HL-60 (cell line): Measurements from ENCODE around the gene LCOR.

Source experiments
- DNase-seq, 2 experiments: peaks; one replicate each; pipeline ENCODE4 v3.0.0-alpha.2; 2010 to 2020; ENCODE audit warnings: low read depth in 1 of 2, low spot score in 1 of 2
- H3K27ac ChIP-seq: fragments of 250-450 bp; sonication (Bioruptor Pico); replicated peaks from 2 replicates; pipeline ENCODE4 v1.5.1; 2020; ENCODE audit warnings: mild to moderate bottlenecking, moderate library complexity
- H3K27me3 ChIP-seq: fragments of 250-450 bp; sonication (Bioruptor Pico); 2 replicates; pipeline ENCODE4 v1.5.1; 2021; ENCODE audit warnings: mild to moderate bottlenecking, moderate library complexity; ENCODE audit not compliant: insufficient read depth, poor library complexity, severe bottlenecking
- H3K4me3 ChIP-seq: replicated peaks from 2 replicates; pipeline ENCODE4 v1.5.1; 2011; ENCODE audit warnings: mild to moderate bottlenecking, control low read depth, low read length; ENCODE audit not compliant: insufficient read depth
- GABPA ChIP-seq: IDR thresholded peaks from 2 replicates; pipeline ENCODE4 v1.6.1; 2012; ENCODE audit warnings: low read depth
- POLR2AphosphoS5 ChIP-seq: IDR thresholded peaks from 2 replicates; pipeline ENCODE4 v1.6.1; 2012; ENCODE audit warnings: low read depth
- SPI1 ChIP-seq: IDR thresholded peaks from 2 replicates; pipeline ENCODE4 v1.6.1; 2012; ENCODE audit warnings: low read depth, mild to moderate bottlenecking, borderline replicate concordance
- long read RNA-seq: library from polyadenylated mRNA; unstranded; transcript quantifications from one replicate; pipeline ENCODE4 v2.0.0, GENCODE V29; 2020
- TF ChIP-seq, protein P1 (sequence below): IDR thresholded peaks from 2 replicates; pipeline ENCODE4 v1.6.1; 2012; ENCODE audit warnings: low read depth; ENCODE audit not compliant: insufficient replicate concordance
- TF ChIP-seq, protein P2 (sequence below): IDR thresholded peaks from one replicate; pipeline ENCODE4 v1.5.1; 2011; ENCODE audit warnings: low read length, control low read depth, inconsistent platforms; ENCODE audit not compliant: insufficient read depth

The LCOR gene
- long read RNA-seq, full-length matches to known transcripts, result 16 of 60 reads
- long read RNA-seq, partial matches to known transcripts, result 6 of 60 reads
- long read RNA-seq, other reads (novel, unspliced or antisense), result 38 of 60 reads

DNA sequence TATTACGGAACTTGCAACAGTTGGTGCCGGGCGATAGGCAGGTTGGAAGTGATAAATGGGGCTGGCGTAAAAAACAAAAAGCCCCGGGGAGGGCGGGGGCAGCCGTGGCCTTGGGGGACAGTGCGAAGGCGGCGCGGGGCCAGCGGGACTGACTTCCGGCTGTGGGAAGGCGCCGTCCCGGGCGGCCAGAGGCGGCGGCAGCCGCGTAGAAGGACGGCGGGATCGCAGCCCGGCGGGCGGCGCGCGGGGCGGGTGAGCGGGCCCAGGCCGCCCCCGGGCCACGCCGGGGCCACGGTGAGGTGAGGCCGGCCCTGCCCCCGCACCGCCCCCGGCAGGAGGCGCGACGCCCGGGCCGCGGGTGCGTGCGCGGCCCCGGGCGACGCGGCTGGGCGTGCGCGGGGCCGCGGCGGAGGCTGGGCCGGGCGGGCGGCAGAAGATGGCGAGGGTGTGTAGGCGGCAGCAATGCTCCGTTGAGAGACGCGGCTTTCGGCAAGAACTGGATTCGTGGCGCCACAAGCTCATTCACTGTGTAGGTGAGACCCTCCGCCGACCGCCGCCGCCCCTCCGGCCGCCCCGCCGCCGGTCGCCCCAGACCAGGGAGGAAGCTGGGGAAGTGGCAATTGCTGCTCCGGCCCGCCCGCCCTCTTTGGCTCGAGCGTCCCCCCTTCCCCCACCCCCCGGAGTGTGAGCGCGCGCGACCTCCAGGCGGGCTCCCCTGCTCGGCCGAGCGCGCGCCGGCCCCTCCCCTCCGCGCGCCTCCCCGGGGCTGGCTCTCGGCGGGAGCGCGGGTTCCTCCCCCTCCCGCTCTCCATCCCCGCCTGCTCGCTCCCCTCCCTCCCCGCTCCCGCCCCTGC, at the start of gene LCOR:
Gene LCOR, plus strand, starts transcription at position 432 of the 854 bp plus-strand sequence. CDS start 116,760 bp downstream, outside the sequence.
- DNase-seq, result peak; percentile 81 to 91
- peak within 1 kb of the TSS; percentile 84 for H3K27ac ChIP-seq
- TF ChIP-seq GABPA, result 0 out of 2 replicates have a peak, but pooled peaks have one; percentile 26
- peak; percentile 77 for TF ChIP-seq POLR2AphosphoS5
- TF ChIP-seq SPI1, result peak; percentile 28; the same call in 1 of the 2 replicates
- TF ChIP-seq, protein P1, sequence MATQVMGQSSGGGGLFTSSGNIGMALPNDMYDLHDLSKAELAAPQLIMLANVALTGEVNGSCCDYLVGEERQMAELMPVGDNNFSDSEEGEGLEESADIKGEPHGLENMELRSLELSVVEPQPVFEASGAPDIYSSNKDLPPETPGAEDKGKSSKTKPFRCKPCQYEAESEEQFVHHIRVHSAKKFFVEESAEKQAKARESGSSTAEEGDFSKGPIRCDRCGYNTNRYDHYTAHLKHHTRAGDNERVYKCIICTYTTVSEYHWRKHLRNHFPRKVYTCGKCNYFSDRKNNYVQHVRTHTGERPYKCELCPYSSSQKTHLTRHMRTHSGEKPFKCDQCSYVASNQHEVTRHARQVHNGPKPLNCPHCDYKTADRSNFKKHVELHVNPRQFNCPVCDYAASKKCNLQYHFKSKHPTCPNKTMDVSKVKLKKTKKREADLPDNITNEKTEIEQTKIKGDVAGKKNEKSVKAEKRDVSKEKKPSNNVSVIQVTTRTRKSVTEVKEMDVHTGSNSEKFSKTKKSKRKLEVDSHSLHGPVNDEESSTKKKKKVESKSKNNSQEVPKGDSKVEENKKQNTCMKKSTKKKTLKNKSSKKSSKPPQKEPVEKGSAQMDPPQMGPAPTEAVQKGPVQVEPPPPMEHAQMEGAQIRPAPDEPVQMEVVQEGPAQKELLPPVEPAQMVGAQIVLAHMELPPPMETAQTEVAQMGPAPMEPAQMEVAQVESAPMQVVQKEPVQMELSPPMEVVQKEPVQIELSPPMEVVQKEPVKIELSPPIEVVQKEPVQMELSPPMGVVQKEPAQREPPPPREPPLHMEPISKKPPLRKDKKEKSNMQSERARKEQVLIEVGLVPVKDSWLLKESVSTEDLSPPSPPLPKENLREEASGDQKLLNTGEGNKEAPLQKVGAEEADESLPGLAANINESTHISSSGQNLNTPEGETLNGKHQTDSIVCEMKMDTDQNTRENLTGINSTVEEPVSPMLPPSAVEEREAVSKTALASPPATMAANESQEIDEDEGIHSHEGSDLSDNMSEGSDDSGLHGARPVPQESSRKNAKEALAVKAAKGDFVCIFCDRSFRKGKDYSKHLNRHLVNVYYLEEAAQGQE, result no peak
- TF ChIP-seq, protein P2, sequence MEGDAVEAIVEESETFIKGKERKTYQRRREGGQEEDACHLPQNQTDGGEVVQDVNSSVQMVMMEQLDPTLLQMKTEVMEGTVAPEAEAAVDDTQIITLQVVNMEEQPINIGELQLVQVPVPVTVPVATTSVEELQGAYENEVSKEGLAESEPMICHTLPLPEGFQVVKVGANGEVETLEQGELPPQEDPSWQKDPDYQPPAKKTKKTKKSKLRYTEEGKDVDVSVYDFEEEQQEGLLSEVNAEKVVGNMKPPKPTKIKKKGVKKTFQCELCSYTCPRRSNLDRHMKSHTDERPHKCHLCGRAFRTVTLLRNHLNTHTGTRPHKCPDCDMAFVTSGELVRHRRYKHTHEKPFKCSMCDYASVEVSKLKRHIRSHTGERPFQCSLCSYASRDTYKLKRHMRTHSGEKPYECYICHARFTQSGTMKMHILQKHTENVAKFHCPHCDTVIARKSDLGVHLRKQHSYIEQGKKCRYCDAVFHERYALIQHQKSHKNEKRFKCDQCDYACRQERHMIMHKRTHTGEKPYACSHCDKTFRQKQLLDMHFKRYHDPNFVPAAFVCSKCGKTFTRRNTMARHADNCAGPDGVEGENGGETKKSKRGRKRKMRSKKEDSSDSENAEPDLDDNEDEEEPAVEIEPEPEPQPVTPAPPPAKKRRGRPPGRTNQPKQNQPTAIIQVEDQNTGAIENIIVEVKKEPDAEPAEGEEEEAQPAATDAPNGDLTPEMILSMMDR, result no peak
- H3K27me3 ChIP-seq, result no peaks in the 10 kb centered on the region
- H3K4me3 ChIP-seq, result peak within 1 kb of the TSS; percentile 95

DNA sequence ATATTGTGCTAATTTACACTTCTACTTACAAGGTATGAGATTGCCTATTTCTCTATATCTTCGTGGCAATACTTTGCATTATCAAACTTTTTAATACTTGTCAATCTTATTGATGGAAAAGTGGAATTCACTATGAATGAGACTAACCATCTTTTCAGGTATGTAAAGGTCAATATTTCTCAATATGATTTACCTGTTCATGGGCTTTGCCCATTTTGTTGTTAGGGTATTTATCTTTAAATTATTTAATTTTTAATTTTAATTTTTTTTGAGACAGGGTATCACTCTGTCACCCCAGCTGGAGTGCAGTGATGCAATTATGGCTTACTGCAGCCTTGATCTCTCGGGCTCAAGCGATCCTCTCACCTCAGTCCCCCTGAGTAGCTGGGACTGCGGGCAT, 47.8 kb upstream of the LCOR start:
- no peak for TF ChIP-seq POLR2AphosphoS5
- TF ChIP-seq SPI1, result no peak
- TF ChIP-seq GABPA, result no peak
- TF ChIP-seq, protein P2, result no peak
- TF ChIP-seq, protein P1, result no peak
- no peak for DNase-seq
- no peak overlapping the region for H3K4me3 ChIP-seq
- no peak overlapping the region for H3K27ac ChIP-seq
- no peaks in the 10 kb centered on the region for H3K27me3 ChIP-seq

DNA sequence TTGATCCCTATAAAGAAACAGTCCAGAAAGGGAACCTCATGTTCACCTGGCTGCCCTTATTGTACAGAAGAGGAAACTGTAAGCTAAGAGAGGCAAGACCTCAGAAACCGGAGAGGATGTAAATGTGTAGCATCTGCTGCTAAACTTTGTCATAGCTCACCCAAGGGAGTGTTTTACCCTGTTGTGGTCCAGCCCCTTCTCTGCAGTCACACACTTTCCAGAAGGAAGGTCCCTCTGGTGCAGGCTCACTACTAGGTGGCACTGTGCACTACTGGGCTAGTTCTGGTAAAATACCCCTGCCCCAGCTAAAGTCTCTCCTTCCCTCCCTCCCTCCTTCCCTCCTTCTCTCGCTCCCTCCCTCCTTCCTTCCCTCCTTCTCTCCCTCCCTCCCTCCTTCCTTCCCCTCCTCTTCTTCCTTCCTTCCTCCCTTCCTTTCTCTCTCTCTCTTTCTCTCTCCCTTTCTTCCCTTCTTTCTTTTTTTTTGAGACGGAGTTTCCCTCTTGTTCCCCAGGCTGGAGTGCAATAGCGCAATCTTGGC, 42.5 kb upstream of the LCOR start:
- DNase-seq, result peak in 1 of 2 experiments; percentile 44
- TF ChIP-seq, protein P2, result peak; percentile 2
- no peak; the same call in 1 of the 2 replicates for TF ChIP-seq SPI1
- H3K4me3 ChIP-seq, result no peak overlapping the region
- H3K27me3 ChIP-seq, result no peaks in the 10 kb centered on the region
- H3K27ac ChIP-seq, result no peak overlapping the region
